HG03565 (cell line): ENCODE measurements around the gene NKX2-3.

Source experiments
- ATAC-seq: cut with Tn5 transposase; IDR thresholded peaks from one replicate; pipeline ENCODE4 v1.9.1; 2021; ENCODE audit warnings: mild to moderate bottlenecking, moderate library complexity; ENCODE audit not compliant: unreplicated experiment

The NKX2-3 gene

GRCh38 chr10:99525897-99526296 lies 6.8 kb upstream of the NKX2-3 start:
- no peak for ATAC-seq

DNA sequence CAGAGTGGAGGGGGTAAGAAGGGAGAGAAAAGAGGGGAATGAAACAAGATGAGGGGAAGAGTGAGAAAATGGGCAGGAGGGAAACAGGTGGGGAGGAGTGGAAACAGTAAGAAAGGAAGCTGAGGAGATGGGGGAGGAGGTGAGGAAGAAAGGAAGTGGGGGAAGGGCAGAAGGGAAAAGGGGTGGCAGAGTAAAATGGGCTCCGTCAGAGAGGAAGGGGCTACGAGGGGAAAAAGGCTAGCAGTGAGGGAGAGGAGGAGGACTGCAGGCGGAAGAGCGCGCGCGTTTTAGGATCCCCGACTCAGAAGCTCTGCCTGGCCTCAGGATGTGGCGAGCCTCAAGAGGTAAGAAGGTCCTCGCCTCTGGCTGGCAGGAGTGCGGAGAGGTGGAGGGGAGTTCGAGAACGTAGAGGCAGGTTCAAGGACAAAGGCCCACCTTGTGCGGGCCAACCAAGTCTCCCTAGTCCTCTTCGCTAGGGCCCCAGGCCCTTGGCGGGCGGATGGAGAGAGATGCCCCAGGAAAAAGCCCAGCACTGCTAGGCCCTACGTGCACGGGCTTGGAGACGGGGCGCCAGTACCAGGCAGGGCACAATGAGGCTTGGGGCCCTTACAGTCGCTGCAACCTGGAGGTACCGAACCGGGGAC lies 5.8 kb upstream of the NKX2-3 start:
- no peak for ATAC-seq

GRCh38 chr10:99527526-99528493 lies 4.9 kb upstream of the NKX2-3 start:
- no peak for ATAC-seq

DNA sequence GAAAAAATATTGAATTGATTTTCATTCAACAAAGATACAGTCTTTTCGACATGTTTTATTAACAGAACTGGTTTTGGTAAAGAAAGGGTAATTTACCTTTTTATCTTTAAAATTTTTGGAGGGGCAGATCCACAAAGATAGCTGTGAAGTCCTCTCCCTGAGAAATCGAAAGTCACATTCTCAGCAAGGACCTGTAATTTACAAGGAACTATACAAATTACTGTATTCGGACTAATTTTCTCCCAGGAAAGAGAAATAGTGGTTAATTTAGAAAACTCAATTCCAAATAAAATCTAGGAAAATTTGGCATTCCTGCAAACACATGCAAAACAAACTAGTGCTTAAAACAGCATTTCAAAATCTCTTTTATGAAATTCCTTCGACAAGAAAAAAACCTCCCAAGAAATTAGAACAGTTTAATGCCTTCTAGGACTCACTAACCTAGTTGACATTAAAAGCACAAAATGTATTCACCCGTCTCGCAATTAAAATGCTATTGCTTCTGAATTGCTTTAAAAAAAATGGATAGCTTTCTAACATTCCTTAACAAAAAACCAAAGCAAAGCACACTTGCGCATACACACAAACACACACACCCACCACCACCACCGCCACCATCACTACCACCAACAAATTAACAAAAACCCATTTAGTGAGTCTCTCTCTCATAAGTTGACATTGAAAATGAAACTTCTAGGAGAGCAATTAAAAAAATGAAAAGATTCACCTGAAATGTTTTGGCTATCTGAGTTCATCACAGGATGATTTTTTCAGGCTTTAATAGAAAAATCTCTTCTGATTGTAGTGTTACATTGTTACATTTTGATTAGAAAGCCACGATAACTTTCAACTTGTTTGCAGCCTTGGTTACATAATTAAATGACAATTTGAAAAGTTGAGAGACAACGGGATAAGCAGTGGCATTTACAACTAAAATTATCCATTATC lies 4.0 kb upstream of the NKX2-3 start:
- ATAC-seq, result no peak

GRCh38 chr10:99529591-99530107 lies 3.1 kb upstream of the NKX2-3 start:
- ATAC-seq, result no peak

- no peak for ATAC-seq
Observed at GRCh38 chr10:99530108-99531025, 2.4 kb upstream of the NKX2-3 start.

DNA sequence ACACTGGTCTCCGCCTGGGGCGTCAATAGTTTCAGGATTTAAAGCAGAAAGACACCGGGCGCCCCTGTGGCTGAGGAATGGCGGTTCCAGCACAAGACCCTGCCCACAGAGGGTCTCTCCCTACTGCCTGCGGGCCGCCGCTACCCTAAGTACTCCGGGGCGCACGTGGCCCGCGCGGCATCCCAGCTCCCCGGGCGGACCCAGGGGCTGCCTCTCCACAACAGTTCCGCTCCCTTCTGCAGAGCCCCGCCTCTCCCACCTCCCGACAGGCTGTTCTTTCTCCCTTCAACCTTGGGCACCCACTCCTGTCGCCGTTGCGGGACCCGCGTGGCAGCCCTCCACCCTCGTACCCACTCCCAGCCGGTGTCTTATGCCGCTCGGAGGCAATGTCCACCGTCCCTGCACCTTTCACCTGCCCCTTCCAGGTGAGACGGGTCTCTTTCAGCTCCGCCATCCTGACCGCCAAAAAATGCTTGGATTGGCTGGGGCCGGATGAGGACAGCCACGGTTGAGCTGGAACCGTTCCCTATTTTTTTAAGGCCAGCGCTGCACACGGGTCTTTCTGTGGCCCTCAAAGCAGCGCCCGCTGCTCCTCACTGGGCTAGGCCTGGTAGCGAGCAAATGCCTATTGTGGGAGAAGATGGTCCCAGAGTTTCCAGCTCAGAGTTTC lies 1.6 kb upstream of the NKX2-3 start:
- no peak for ATAC-seq

DNA sequence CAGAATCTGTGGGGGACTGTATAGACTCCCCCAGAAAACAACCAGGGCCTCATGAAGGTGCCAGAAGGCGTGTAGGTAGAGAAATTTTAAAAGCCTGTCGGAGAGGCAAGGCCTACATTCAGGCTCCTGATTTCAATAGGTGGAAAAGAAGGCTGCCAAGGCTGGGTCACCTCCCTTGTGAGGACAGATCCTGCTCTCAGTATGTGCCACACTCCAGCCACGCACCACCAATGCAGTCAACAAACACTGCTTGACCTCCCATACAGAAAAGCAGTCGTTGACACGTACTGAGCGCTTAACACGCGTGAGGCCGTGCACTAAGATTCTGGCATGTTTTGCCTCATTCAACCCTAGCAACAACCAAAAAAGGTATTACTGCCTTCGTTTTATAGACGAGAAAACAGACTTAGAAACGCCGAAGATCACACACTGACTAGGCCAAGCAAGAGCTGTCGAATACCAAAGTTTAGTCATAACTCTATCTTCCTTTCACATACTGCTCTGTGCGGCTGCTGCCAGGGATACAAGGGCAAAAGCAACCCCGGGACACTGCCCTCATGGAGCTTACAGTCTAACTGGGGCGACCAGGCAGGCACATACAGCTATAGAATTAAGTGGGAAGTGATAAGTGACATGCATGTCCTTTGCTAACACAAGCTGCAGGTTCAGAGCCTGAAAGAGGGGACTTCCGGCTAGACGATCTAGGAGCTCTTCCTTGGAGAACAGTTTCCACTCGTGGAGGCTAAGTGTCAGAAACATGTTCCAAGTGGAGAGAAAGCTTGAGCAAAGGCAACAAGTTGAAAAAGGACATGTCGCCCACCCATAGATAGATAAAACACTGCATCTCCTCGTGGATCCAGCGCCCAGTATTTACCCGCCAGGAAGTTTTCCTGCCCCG lies 797 bp upstream of the NKX2-3 start:
- no peak for ATAC-seq

GRCh38 chr10:99533496-99534449 lies 1.0 kb downstream of the NKX2-3 start:
- ATAC-seq, result no peak

DNA sequence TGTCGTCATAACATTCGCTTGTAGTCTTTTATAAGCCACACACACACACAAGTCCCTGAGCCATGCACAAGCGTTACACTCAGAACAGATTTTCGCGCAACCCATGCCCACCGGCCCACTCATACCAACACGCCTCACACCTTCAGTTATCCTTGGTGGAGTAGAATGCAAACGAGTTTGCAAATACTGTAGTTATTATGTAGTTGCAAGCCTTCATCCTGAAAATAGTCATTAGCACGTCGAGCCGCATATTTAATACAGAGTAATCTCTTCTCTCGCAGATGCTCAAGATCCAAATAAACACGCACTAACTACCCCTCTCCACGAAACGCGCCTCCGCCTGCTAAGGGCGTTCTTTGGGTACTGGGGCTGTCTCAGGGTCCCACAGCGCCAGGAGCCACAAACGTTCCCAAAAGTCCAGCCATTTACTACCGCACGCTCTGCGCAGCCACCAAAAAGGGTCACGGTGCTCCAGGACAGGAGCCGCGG lies 1.8 kb downstream of the NKX2-3 start:
- no peak for ATAC-seq

GRCh38 chr10:99534939-99535763 lies 2.4 kb downstream of the NKX2-3 start:
- ATAC-seq, result no peak

DNA sequence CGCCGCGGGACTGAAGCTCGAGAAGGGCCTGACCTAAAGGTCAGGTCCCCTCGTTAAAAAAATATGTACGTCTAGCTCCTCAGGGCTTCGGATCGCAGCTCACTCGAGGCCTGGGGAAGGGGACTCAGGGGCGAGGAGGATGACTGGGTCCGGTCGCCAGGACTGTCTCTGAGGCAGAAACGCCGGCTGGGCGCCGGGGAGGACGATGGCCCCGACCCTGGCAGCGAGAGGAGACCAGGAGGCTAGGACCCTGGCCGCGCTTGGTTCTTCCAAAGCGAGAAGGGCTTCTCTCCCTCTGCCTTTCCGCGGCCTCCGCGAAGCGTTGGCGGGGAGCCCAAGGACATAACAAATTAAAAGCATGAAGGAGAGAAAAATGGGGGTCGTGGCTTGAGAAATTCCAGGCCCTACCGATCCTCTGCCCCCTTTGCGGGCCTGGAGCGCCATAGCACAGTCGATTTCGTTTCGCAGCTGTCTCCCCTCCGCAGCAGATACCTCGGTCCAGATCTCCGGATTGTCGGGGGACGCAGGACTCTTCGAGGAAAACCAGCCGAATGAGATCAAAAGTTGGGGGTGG lies 3.1 kb downstream of the NKX2-3 start:
- no peak for ATAC-seq

DNA sequence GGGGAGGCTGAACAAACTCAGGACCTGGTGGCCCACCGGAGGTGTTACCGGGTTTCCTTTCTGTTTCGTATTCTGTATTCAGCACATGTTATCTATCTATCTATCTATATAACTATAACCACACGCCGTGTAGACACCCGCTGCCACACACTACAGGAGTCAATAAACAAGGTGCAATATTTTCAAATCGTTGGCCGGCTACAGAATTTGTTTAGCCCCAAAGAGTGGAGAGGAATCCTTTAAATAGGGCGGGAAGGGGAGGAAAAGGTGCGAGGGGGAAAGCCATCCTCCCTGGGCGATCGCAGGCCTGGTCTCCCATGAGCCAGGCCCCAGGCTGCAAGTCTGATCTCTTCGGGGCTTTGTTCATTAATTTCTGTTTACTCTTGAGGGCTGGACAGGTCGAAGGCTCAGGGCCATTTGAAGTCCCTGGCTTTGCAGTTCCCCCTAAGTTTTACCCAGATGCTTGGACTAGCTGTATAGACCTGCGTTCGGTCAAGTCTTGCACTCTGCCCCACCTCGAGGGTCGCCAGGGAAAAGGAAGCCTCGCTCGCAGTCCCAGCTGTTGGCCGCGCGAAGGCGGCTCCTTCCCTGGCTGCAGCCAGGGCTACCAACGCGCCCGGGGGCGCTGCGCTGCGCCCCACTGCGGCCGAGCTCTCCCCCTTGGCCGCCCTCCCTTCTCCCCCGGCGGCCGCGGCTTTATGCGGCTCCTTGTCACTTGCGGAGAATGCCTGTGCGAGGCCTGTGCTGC lies 3.8 kb downstream of the NKX2-3 start:
- no peak for ATAC-seq

DNA sequence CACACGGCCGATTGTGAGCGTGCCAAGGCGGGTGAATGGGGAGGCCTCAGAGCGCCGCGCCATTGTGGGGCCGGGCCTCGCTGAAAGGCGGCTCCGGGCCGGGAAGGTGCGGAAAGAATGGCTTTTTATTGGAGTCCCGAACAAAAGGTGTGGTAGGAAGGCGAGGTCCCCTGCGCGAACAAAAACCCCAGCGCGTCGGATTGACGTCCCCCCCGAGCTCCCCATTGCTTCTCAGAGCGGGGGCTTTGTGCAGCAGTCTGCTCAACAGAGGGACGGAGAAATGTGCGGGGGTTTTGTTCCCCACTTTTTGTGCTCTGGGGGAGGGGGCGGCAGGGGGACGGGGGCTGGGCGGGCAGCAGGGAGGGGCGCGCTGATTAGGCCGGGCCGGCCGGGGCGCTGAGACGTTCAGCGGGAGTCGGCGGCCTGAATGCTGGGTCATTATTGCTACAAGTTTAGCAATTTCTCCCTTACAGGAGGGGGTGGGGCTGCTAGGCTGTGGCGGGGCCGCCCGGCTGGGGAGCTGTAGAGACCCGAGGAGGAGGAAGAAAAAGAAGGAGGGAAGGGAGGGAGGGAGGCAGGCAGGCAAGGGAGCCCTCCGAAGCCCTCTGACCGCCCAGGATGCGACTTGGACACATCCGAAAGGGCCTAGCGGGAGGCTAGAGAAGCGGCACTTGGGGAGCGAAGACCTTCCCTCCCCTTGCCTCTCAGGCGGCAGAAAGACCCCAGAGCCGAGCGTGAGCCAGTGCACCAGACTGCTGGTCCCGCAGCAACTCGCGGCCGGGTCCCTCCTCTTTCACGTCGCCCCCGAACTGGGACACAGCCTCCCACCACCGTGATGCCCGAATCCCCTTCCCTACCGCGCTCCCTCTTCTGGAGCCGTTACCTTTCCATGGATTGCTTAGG lies 4.6 kb downstream of the NKX2-3 start:
- no peak for ATAC-seq
